GM19395 (cell line): Measurements from ENCODE around the gene JAM2.

Experiments used
- ATAC-seq: cut with Tn5 transposase; IDR thresholded peaks from one replicate; pipeline ENCODE4 v1.9.1; 2021; ENCODE audit warnings: mild to moderate bottlenecking, moderate library complexity; ENCODE audit not compliant: unreplicated experiment

The JAM2 gene

GRCh38 chr21:25764065-25764464 lies 125.0 kb downstream of the JAM2 start:
- no peak for ATAC-seq
